Measurements from ENCODE around the gene FOXO6. TPM values are rescaled to one million over a fixed set of nuclear protein-coding genes. Genes with fewer than 3 reads are reported as not detected.
A peak's percentile ranks its signal among the peaks of the same experiment; 100 is the strongest.

The FOXO6 gene
- total RNA-seq, 1 donor from 2014 or later = 11.7 TPM

DNA sequence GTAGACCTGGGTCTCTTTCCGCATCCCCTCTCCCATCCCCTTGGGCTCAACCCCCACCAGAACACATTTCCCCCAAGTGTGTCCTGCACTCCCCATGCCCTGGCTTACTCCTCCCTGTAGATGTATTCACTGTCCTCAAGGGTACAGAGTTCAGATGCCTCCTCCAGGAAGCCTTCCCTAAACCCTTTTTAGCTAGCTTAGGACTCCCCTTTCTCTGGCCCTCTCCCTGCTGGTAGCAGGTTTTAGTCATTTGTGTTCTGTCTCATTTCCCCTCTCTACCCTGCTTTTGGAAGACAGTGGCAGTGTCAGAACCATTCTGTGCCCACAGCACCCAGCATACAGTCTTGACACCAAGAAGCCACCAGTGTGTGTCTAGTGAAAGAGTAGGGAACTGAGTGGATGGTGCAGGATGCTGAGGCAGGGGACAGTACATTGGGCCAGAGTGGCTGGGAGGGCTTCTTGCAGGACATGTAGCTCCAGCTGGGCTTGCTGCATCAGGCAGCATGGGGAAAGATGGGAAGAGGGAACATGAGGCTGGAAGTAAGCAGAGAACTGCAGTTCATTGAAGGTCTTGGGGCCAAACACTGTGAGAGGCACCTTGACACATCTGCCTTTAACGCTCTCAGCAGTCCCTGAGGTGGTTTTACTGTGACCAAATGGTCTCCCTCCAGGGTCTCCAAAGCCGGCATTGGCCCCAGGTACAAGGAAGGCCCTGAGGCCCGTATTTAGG lies 2.5 kb downstream of the FOXO6 start:
- TF ChIP-seq, protein P1, sequence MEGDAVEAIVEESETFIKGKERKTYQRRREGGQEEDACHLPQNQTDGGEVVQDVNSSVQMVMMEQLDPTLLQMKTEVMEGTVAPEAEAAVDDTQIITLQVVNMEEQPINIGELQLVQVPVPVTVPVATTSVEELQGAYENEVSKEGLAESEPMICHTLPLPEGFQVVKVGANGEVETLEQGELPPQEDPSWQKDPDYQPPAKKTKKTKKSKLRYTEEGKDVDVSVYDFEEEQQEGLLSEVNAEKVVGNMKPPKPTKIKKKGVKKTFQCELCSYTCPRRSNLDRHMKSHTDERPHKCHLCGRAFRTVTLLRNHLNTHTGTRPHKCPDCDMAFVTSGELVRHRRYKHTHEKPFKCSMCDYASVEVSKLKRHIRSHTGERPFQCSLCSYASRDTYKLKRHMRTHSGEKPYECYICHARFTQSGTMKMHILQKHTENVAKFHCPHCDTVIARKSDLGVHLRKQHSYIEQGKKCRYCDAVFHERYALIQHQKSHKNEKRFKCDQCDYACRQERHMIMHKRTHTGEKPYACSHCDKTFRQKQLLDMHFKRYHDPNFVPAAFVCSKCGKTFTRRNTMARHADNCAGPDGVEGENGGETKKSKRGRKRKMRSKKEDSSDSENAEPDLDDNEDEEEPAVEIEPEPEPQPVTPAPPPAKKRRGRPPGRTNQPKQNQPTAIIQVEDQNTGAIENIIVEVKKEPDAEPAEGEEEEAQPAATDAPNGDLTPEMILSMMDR (IDR thresholded peaks at IDR 0.05; ENCODE audit: partially characterized antibody, unreplicated experiment) = no peak
- Mint-ChIP-seq H3K4me3 (ENCODE audit: unreplicated experiment) (peak overlapping the region; percentile 84), H3K4me1 (ENCODE audit: low read depth, unreplicated experiment) (peaks cover 40% of the 10 kb centered on the region)

DNA sequence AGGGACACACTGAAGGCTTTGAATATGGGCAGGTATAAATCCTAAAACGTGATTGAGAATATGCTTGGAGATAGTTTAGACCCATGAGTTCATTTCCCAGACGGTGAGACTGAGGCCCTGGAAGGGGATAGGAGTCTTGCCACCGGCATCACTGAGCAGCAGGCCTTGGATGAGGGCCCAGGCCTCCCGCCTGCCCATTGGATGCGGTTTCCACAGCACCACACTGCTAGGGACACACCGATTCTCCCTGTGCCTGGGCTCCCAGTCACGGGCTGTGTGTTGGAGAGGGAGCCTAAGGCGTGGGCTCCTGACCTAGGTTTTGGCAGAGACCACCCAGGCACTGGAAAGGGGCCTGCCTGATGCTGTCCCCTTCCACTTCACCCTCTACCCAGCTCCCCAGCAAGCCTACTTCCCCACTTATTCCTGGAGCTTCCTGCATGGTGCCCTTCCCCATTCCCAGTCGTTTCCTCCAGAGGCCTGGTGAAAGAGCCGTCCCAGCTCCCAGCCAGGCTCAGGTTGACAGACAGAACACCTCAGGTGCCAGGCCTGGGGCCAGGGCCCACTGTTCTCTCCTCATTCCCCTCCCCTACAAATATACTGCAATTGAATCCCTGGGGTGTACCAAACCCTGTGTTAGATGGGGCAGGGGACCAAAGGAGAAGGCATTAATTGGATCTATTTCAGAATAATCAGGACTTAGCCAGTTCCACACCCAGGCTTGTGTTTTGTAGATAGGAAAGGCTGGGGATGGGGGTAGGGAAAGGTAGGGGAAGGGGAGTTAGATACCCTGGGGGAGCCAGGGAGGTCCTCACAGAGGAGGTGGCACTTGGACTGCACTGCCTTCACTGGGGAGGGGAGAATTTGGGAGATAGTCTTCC lies 3.4 kb downstream of the FOXO6 start:
- no peak overlapping the region for H3K27ac Mint-ChIP-seq (ENCODE audit: unreplicated experiment)
- peaks cover 41% of the 10 kb centered on the region for H3K4me1 Mint-ChIP-seq (ENCODE audit: low read depth, unreplicated experiment)
- peak overlapping the region; percentile 75 for H3K4me3 Mint-ChIP-seq (ENCODE audit: unreplicated experiment)
- TF ChIP-seq, protein P1 (IDR thresholded peaks at IDR 0.05; ENCODE audit: partially characterized antibody, unreplicated experiment) = no peak
- H3K27me3 Mint-ChIP-seq (ENCODE audit: unreplicated experiment) = peaks cover 11% of the 10 kb centered on the region
- no peak for DNase-seq
- no peaks in the 10 kb centered on the region for H3K36me3 Mint-ChIP-seq (ENCODE audit: unreplicated experiment)
- peaks cover 10% of the 10 kb centered on the region for H3K9me3 Mint-ChIP-seq (ENCODE audit: unreplicated experiment)

More for the DNA sequence above, 2.5 kb downstream of the FOXO6 start:
- Mint-ChIP-seq H3K9me3 (ENCODE audit: unreplicated experiment) (peaks cover 10% of the 10 kb centered on the region), H3K36me3 (ENCODE audit: unreplicated experiment) (no peaks in the 10 kb centered on the region), H3K27ac (ENCODE audit: unreplicated experiment) (peak overlapping the region; percentile 60), H3K27me3 (ENCODE audit: unreplicated experiment) (peaks cover 8% of the 10 kb centered on the region)
- DNase-seq = no peak

GRCh38 chr1:41365320-41365633 lies 4.0 kb downstream of the FOXO6 start:
- Mint-ChIP-seq H3K36me3 (ENCODE audit: unreplicated experiment) (no peaks in the 10 kb centered on the region), H3K4me3 (ENCODE audit: unreplicated experiment) (peak overlapping the region; percentile 75), H3K4me1 (ENCODE audit: low read depth, unreplicated experiment) (peaks cover 36% of the 10 kb centered on the region), H3K27me3 (ENCODE audit: unreplicated experiment) (peaks cover 8% of the 10 kb centered on the region), H3K27ac (ENCODE audit: unreplicated experiment) (no peak overlapping the region), H3K9me3 (ENCODE audit: unreplicated experiment) (peaks cover 7% of the 10 kb centered on the region)
- no peak for DNase-seq
- TF ChIP-seq, protein P1 (IDR thresholded peaks at IDR 0.05; ENCODE audit: partially characterized antibody, unreplicated experiment) = no peak

DNA sequence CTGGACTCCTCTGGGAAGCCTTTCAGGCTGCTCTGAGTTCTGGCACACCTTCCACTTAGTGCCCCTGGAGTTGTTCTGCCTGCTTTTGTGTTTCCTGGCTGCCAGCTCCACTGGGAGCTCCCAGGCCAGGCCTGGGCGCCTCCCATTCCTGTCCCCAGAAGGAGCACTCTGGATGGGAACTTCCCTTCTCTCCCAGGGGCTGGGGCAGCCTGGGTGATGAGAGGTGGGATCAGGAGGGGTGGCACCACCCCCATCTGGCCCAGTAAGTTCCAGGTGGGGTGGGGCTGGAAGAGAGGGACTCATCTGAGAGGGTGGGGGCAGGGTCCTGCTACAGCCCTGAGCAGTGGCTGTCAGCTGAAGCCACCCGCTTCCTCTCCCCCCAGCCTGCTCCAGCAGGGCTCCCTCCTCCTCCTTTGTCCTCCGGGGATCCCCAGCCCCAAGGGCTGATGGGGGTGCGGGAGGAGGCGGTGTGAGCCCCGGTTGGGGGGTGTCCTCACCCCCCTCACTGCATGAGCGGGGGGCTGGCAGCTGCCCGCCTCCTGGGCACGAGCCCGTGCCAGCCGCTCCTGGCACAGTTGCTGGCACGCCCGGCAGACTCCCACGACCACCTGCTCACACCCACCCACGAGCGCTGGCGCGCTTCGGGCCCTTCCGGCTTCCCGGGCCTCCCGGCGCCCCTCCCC lies 4.7 kb downstream of the FOXO6 start:
- no peak for DNase-seq
- Mint-ChIP-seq H3K27ac (ENCODE audit: unreplicated experiment) (no peak overlapping the region), H3K4me1 (ENCODE audit: low read depth, unreplicated experiment) (peaks cover 35% of the 10 kb centered on the region), H3K27me3 (ENCODE audit: unreplicated experiment) (peaks cover 10% of the 10 kb centered on the region), H3K9me3 (ENCODE audit: unreplicated experiment) (peaks cover 5% of the 10 kb centered on the region), H3K4me3 (ENCODE audit: unreplicated experiment) (peak overlapping the region; percentile 75), H3K36me3 (ENCODE audit: unreplicated experiment) (no peaks in the 10 kb centered on the region)
- TF ChIP-seq, protein P1 (IDR thresholded peaks at IDR 0.05; ENCODE audit: partially characterized antibody, unreplicated experiment) = no peak
